HUES6 (cell line): Measurements from ENCODE around the gene HEPACAM.
"Not testable (repeated sequence)": the region's sequence is repeated elsewhere in the genome, so short reads cannot be mapped to it uniquely, and the experiment has no call there.

ENCODE experiments used
- H3K27ac ChIP-seq: 2 replicates; pipeline ENCODE4 v1.7.0; 2013; ENCODE audit warnings: low read depth, mild to moderate bottlenecking, low read length, inconsistent platforms
- H3K27me3 ChIP-seq: 2 replicates; pipeline ENCODE4 v1.6.1; 2013; ENCODE audit warnings: low read length; ENCODE audit not compliant: control insufficient read depth, insufficient read depth
- H3K36me3 ChIP-seq: 2 replicates; pipeline ENCODE4 v1.6.1; 2013; ENCODE audit warnings: low read length; ENCODE audit not compliant: control insufficient read depth, insufficient read depth
- H3K4me1 ChIP-seq: 2 replicates; pipeline ENCODE4 v1.6.1; 2013; ENCODE audit warnings: low read length; ENCODE audit not compliant: control insufficient read depth, insufficient read depth
- H3K4me3 ChIP-seq: 2 replicates; pipeline ENCODE4 v1.5.1; 2013; ENCODE audit warnings: low read depth, low read length
- H3K9ac ChIP-seq: one replicate; pipeline ENCODE4 v1.6.1; 2013; ENCODE audit warnings: mild to moderate bottlenecking, low read length
- H3K9me3 ChIP-seq: 2 replicates; pipeline ENCODE4 v1.6.1; 2013; ENCODE audit warnings: low read depth, low read length; ENCODE audit not compliant: control insufficient read depth, insufficient read depth

The HEPACAM gene, protein sequence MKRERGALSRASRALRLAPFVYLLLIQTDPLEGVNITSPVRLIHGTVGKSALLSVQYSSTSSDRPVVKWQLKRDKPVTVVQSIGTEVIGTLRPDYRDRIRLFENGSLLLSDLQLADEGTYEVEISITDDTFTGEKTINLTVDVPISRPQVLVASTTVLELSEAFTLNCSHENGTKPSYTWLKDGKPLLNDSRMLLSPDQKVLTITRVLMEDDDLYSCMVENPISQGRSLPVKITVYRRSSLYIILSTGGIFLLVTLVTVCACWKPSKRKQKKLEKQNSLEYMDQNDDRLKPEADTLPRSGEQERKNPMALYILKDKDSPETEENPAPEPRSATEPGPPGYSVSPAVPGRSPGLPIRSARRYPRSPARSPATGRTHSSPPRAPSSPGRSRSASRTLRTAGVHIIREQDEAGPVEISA

DNA sequence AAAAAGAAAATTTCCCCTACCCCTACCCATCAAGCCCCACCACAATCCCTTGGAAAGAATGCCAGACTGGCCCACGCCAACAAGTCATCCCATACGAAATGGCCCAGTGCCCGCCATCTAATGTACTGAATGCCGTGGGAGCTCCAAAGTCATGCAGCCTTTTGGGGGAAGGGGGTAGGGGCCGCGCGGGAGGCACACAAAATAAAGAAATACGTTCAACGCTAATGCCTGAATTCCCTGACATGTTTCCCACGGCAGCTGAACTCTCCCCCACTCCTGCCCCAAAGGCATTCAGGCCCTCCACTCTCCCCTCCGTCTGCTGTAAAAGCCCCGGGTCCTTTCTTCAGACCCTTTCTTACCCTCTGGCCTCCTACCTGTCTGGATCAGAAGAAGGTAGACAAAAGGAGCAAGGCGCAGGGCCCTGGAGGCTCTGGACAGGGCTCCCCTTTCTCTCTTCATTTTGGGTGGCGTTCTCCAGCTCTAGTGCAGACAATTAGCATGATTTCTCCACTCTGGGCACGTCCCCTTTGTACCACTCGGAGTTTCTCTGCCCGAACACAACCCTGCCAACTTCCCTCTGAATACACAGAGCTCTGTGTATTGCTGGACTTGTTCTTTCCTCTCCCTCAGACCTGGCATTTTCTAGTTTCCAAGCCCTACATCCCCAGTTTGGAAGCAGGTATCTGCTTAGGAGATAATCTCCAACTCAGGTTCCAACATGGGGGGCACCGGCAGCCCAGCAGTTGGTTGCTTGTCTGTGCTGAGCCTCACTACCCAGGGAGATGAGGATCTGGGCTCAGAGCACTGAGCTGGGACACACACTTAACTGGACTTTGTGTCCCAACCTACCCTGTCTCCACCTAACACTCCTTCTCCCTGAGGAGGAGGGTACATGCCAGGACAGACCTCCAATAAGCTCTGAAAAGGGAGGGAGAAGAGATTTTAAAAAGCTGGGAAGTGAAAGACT lies at the start of gene HEPACAM:
TSS of gene HEPACAM (minus strand) at position 500 of the 967 bp plus-strand sequence. CDS start at position 459, 41 bp downstream.
- H3K9ac ChIP-seq: no peak within 1 kb of the TSS
- H3K27ac ChIP-seq: no peak within 1 kb of the TSS
- H3K4me1 ChIP-seq: no peaks in the 10 kb centered on the region

DNA sequence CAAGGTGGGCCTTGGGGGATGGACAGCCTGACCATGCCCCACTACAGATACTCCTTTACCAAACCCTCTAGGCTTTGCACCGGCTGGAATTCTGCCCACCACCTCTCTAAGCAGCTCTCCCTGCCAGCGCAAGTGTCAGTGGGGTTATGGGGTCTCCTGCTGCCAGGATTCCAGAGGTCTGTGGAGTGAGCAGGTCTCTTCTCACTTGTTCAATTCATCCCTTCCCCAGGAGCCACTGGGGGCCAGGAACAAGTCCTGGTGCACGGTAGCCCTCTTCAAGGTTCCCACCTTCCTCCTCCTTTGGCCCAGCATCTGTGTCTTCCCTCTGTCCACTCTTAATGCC lies 48.6 kb upstream of the HEPACAM start:
- H3K9me3 ChIP-seq: no peaks in the 10 kb centered on the region
- no peaks in the 10 kb centered on the region for H3K4me1 ChIP-seq
- no peaks in the 10 kb centered on the region for H3K27me3 ChIP-seq
- H3K4me3 ChIP-seq: no peak overlapping the region
- H3K36me3 ChIP-seq: no peaks in the 10 kb centered on the region
- H3K9ac ChIP-seq: no peak overlapping the region
- no peak overlapping the region for H3K27ac ChIP-seq

More for the DNA sequence above, at the start of gene HEPACAM:
- no peaks in the 10 kb centered on the region for H3K36me3 ChIP-seq
- peaks cover 29% of the 10 kb centered on the region for H3K27me3 ChIP-seq
- no peak within 1 kb of the TSS for H3K4me3 ChIP-seq
- no peaks in the 10 kb centered on the region for H3K9me3 ChIP-seq

DNA sequence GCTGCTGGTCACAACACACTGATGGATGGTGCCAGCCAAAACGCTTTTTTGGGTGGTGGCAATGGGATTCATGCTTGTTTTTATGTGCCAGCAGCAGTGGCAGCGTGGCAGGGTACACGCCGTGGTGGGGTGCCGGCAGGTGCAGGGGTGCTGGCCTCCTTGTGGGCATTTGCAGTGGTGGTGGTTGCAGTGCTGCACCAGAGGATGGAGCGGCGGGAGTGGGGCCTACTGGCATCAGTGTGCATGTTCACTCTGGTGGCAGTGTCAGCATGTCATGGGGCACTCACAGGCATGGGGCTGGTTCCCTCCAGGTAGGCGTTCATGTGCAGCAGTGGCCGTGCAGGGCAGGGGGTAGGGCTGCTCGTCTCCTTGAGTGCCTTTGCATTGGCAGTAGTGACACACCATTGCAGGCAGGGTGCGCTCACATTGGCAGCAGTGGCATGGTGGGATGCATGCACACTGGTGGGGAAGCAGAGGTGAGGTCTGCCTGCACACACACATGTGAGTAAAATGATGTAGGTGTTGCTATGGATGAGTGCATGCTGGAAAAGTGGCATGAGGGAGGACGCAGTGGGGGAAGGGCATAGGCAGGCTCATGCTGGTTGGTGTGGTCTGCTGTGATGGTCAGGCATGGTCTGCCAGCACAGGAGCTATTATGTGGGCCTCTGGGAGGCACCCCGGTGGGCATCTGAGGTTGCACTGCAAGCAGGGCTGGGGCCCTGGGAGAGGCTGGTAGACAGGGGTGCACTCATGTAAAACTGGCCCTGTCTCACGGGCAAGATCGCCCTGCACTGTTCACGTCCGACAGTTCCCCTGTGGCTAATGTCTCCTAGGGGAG lies 48.0 kb upstream of the HEPACAM start:
- H3K4me1 ChIP-seq: no peaks in the 10 kb centered on the region
- no peak overlapping the region for H3K9ac ChIP-seq
- no peaks in the 10 kb centered on the region for H3K9me3 ChIP-seq
- H3K4me3 ChIP-seq: no peak overlapping the region
- no peaks in the 10 kb centered on the region for H3K27me3 ChIP-seq
- no peak overlapping the region for H3K27ac ChIP-seq
- H3K36me3 ChIP-seq: no peaks in the 10 kb centered on the region

DNA sequence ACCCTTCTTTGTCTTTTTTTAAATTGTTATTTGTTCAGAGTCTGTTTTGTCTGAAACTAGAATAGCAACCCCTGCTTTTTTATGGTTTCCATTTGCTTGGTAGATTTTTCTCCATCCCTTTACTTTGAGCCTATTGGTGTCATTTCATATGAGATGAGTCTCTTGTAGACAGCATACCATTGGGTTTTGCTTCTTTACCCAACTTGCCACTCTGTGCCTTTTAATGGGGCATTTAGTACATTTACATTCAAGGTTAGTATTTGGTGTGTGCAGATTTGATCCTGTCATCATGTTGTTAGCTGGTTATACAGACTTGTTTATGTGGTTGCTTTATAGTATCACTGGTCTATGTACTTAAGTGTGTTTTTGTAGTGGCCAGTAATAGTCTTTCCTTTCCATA lies 46.2 kb upstream of the HEPACAM start:
- Histone ChIP-seq H3K9ac (no peak overlapping the region), H3K4me1 (no peaks in the 10 kb centered on the region), H3K27me3 (no peaks in the 10 kb centered on the region), H3K36me3 (no peaks in the 10 kb centered on the region), H3K27ac (no peak overlapping the region), H3K9me3 (no peaks in the 10 kb centered on the region), H3K4me3 (no peak overlapping the region)

DNA sequence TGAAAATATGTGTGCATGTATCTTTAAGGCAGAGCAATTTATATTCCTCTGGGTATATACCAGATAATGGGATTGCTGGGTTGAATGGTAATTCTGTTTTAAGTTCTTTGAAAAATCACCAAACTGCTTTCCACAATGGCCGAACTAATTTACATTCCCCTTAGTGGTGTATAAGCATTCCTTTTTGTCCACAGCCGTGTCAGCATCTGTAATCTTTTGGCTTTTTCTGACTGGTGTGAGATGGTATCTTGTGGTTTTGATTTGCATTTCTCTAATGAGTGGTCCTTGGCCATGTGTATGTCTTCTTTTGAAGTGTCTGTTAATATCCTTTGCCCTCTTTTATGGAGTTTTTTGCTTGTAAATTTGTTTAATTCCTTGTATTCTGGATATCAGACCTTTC lies 42.5 kb upstream of the HEPACAM start:
- H3K9ac ChIP-seq: no peak overlapping the region
- H3K4me3 ChIP-seq: no peak overlapping the region
- no peaks in the 10 kb centered on the region for H3K27me3 ChIP-seq
- H3K9me3 ChIP-seq: no peaks in the 10 kb centered on the region
- H3K4me1 ChIP-seq: no peaks in the 10 kb centered on the region
- no peaks in the 10 kb centered on the region for H3K36me3 ChIP-seq
- H3K27ac ChIP-seq: no peak overlapping the region

DNA sequence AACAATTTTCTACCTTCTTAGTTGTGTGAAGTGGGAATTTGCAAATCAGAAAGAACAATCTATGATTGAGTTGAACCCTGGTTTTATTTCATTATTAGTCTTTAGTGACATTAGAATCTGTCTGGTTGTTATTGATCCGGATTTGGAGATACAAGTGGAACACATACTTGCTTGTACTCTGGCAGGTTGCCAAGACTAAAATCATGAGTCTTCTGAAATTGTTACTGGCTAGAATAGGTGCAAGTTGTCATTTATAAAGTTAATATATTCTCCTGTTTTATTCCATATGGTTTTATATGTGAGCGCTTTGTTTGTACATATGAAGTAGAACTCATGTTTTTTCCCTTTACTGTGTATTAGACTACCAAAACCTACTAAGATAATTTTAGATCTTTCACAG lies 41.2 kb upstream of the HEPACAM start:
- no peaks in the 10 kb centered on the region for H3K4me1 ChIP-seq
- H3K4me3 ChIP-seq: no peak overlapping the region
- H3K27ac ChIP-seq: no peak overlapping the region
- no peaks in the 10 kb centered on the region for H3K36me3 ChIP-seq
- H3K9me3 ChIP-seq: no peaks in the 10 kb centered on the region
- no peaks in the 10 kb centered on the region for H3K27me3 ChIP-seq
- H3K9ac ChIP-seq: no peak overlapping the region

DNA sequence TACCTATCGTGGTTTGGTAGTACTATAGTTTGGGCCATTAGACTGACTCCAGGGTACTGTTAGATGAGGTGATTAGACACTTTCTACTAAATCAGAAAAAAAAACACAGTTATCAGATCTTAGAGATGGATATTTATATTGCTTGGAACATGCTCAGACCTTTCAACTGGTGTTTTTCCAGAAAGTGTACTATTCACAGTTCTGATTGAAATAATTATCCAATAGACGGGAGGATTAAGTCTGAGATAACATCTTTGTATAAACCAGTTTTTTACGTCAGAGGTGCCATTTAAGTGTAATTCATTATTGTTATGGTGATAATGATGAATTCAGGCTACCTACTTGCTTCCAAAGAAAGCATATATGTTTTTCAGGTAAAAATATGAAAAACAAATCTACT lies 40.7 kb upstream of the HEPACAM start:
- Histone ChIP-seq H3K27me3 (no peaks in the 10 kb centered on the region), H3K4me3 (no peak overlapping the region), H3K9ac (no peak overlapping the region), H3K27ac (no peak overlapping the region), H3K36me3 (no peaks in the 10 kb centered on the region), H3K9me3 (no peaks in the 10 kb centered on the region), H3K4me1 (no peaks in the 10 kb centered on the region)

DNA sequence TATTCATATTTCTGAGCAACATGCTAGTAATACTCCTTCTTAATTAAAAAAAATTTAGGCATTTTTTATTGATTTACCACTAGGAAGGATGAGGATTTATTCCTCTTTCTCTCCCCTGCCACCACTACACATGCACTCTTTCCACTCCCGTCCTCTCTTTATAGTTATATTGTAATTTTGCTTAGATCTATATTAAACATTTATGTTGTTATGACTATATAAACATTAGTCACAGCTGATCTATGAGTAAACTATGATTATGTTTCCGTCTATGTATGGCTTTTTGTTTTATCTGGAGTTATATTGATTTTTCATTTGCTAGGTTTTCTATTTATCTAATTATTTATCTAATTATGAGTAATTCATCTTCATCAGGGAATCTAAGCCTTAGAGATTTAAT lies 36.0 kb upstream of the HEPACAM start:
- Histone ChIP-seq H3K36me3 (no peaks in the 10 kb centered on the region), H3K4me3 (no peak overlapping the region), H3K27ac (no peak overlapping the region), H3K9ac (no peak overlapping the region), H3K4me1 (no peaks in the 10 kb centered on the region), H3K27me3 (no peaks in the 10 kb centered on the region), H3K9me3 (no peaks in the 10 kb centered on the region)

DNA sequence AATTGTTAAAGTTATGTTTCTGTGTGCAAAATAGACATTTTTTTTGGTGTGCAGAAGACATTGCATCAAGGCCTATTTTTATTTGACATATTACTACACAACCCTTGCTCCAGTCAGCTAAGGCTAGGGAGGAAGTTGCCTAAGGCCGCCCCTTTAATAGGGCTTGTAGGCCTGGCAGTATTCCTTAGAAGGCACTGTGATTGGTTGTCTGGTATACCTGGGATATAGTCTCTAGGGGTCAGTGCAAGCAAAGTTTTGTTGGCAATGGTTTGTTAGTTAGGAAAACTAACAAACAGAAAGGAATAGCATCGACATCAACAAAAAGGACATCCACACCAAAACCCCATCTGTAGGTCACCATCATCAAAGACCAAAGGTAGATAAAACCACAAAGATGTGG lies 35.1 kb upstream of the HEPACAM start:
- Histone ChIP-seq H3K4me1 (no peaks in the 10 kb centered on the region), H3K4me3 (no peak overlapping the region), H3K27me3 (no peaks in the 10 kb centered on the region), H3K27ac (no peak overlapping the region), H3K9me3 (no peaks in the 10 kb centered on the region), H3K9ac (no peak overlapping the region), H3K36me3 (no peaks in the 10 kb centered on the region)

DNA sequence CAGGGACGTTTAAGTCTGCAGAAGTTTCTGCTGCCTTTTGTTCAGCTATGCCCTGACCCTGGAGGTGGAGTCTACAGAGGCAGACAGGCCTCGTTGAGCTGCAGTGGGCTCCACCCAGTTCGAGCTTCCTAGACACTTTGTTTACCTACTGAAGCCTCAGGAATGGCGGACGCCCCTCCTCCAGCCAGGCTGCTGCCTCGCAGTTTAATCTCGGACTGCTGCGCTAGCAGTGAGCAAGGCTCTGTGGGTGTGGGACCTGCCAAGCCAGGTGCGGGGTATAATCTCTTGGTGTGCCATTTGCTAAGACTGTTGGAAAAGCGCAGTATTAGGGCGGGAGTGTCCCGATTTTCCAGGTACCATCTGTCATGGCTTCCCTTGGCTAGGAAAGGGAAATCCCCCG lies 32.4 kb upstream of the HEPACAM start:
- H3K4me1 ChIP-seq, H3K9me3 ChIP-seq, H3K36me3 ChIP-seq, H3K4me3 ChIP-seq, H3K27me3 ChIP-seq, H3K9ac ChIP-seq, H3K27ac ChIP-seq: not testable (repeated sequence)
